Stomach (tissue), 4 donors: ENCODE data around the gene SNX3.

Experiments
- EP300 ChIP-seq: sonication (generic); formaldehyde crosslinking; IDR thresholded peaks from one replicate; pipeline ENCODE4 v1.6.1; 2017; ENCODE audit warnings: antibody characterized with exemption
- TF ChIP-seq, protein P1 (sequence below), 7 experiments: fragments of 450-650 bp in 4 of 7; fragments of 200-600 bp in 3 of 7; sonication (generic) in 3 of 7; IDR thresholded peaks; one replicate each; pipeline ENCODE4 v1.5.1; 2016 to 2019; ENCODE audit warnings: antibody characterized with exemption in 7 of 7, control low read depth in 2 of 7, mild to moderate bottlenecking in 1 of 7

DNA sequence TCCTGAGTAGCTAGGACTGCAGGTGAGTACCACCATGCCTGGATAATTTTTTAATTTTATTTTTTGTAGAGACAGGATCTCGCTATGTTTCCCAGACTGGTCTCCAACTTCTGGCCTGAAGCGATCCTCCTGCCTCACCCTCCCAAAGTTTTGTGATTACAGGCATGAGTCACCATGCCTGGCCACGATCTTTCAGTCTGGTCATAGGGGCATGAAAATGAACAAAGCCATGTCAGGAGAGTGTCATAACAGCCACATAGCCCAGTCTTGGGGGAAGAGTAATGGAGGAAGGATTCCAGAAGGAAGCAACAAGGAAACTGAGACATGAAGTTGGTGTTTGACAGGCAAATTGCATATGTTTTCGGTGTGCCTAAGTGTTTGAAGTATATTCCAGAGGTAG, 17.0 kb upstream of the SNX3 start:
- TF ChIP-seq, protein P1, sequence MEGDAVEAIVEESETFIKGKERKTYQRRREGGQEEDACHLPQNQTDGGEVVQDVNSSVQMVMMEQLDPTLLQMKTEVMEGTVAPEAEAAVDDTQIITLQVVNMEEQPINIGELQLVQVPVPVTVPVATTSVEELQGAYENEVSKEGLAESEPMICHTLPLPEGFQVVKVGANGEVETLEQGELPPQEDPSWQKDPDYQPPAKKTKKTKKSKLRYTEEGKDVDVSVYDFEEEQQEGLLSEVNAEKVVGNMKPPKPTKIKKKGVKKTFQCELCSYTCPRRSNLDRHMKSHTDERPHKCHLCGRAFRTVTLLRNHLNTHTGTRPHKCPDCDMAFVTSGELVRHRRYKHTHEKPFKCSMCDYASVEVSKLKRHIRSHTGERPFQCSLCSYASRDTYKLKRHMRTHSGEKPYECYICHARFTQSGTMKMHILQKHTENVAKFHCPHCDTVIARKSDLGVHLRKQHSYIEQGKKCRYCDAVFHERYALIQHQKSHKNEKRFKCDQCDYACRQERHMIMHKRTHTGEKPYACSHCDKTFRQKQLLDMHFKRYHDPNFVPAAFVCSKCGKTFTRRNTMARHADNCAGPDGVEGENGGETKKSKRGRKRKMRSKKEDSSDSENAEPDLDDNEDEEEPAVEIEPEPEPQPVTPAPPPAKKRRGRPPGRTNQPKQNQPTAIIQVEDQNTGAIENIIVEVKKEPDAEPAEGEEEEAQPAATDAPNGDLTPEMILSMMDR (IDR thresholded peaks at IDR 0.05) = no peak
- TF ChIP-seq EP300 = no peak
